Measurements from ENCODE around the gene ZEB2. TPM values are rescaled to one million over a fixed set of nuclear protein-coding genes. Genes with fewer than 3 reads are reported as not detected.

ZEB2 gene
- total and polyA plus RNA-seq, 2 donors from 2014 or later, result 8.3 to 136 TPM

DNA sequence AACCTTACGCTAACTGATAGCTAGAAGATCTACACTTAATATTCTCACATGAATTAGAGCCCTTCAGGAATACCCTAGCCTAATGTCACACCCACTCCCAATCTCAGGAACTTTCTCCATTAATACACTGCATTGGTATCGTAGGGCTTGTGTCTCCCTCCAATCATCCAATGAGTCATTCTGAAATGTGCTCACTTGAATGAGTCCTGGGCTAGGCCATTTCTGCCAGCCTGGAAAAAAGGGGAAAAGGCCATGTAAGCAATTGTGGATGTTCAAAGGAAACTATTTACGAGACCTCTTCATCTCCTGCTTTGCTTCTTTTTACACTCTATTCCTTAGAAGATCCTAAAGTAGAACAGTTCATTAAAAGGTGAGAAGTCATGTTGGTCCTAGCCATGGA, 18.8 kb downstream of the ZEB2 start:
- no peak overlapping the region for H3K4me3 ChIP-seq (ENCODE audit: low read length in 3 of 3)
- FAIRE-seq (no peak), DNase-seq (no peak)
- no peaks in the 10 kb centered on the region for H3K9me3 ChIP-seq (ENCODE audit: control insufficient read depth in 2 of 3, insufficient read depth in 1 of 3, low read length in 3 of 3)
- H3K4me1 ChIP-seq (ENCODE audit: control insufficient read depth in 2 of 3, insufficient read depth in 2 of 3, low read depth in 1 of 3, low read length in 3 of 3), result peaks cover 2 to 14% (median 13%) of the 10 kb centered on the region in 3 donors
- no peak overlapping the region for H3K27ac ChIP-seq (ENCODE audit: low read depth in 2 of 2, low read length in 2 of 2)
- TF ChIP-seq, protein P1, sequence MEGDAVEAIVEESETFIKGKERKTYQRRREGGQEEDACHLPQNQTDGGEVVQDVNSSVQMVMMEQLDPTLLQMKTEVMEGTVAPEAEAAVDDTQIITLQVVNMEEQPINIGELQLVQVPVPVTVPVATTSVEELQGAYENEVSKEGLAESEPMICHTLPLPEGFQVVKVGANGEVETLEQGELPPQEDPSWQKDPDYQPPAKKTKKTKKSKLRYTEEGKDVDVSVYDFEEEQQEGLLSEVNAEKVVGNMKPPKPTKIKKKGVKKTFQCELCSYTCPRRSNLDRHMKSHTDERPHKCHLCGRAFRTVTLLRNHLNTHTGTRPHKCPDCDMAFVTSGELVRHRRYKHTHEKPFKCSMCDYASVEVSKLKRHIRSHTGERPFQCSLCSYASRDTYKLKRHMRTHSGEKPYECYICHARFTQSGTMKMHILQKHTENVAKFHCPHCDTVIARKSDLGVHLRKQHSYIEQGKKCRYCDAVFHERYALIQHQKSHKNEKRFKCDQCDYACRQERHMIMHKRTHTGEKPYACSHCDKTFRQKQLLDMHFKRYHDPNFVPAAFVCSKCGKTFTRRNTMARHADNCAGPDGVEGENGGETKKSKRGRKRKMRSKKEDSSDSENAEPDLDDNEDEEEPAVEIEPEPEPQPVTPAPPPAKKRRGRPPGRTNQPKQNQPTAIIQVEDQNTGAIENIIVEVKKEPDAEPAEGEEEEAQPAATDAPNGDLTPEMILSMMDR (IDR thresholded peaks at IDR 0.05; ENCODE audit: borderline replicate concordance, extremely low read depth, insufficient read depth), result no peak
- H3K27me3 ChIP-seq (ENCODE audit: control insufficient read depth, insufficient read depth, low read length), result no peaks in the 10 kb centered on the region
- no peak overlapping the region for H3K9ac ChIP-seq (ENCODE audit: low read length in 3 of 3)
- H3K36me3 ChIP-seq (ENCODE audit: control insufficient read depth in 2 of 3, insufficient read depth in 3 of 3, low read length in 3 of 3), result no peaks in the 10 kb centered on the region
- intact Hi-C loops (cut with DNase I), result no loop called here

DNA sequence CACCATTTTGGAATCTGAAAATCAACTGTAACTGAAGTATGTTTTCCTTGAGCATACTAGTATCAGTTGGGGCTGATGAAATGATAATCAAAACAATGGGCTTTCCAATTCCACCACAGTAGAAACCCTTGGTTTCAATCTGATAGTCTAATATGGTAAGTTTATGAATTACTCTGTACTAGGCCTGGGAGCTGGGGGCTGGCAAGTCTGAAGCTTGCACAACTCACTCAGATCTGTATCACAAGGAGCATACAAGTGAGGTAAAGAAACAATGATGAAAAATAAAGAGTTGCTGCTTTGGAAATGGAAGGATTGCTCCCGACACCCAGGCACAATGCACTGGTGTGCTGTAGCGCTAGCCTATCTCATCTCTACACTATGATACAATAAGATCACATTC, 19.4 kb downstream of the ZEB2 start:
- TF ChIP-seq, protein P1 (IDR thresholded peaks at IDR 0.05; ENCODE audit: borderline replicate concordance, extremely low read depth, insufficient read depth), result no peak
- Histone ChIP-seq H3K27me3 (ENCODE audit: control insufficient read depth, insufficient read depth, low read length) (no peaks in the 10 kb centered on the region), H3K36me3 (ENCODE audit: control insufficient read depth in 2 of 3, insufficient read depth in 3 of 3, low read length in 3 of 3) (no peaks in the 10 kb centered on the region), H3K27ac (ENCODE audit: low read depth in 2 of 2, low read length in 2 of 2) (no peak overlapping the region), H3K9ac (ENCODE audit: low read length in 3 of 3) (no peak overlapping the region), H3K9me3 (ENCODE audit: control insufficient read depth in 2 of 3, insufficient read depth in 1 of 3, low read length in 3 of 3) (no peaks in the 10 kb centered on the region), H3K4me1 (ENCODE audit: control insufficient read depth in 2 of 3, insufficient read depth in 2 of 3, low read depth in 1 of 3, low read length in 3 of 3) (peaks cover 0 to 14% (median 13%) of the 10 kb centered on the region in 3 donors), H3K4me3 (ENCODE audit: low read length in 3 of 3) (no peak overlapping the region)
- DNase-seq, result no peak
- no peak for FAIRE-seq
- intact Hi-C loops (cut with DNase I), result no loop called here

DNA sequence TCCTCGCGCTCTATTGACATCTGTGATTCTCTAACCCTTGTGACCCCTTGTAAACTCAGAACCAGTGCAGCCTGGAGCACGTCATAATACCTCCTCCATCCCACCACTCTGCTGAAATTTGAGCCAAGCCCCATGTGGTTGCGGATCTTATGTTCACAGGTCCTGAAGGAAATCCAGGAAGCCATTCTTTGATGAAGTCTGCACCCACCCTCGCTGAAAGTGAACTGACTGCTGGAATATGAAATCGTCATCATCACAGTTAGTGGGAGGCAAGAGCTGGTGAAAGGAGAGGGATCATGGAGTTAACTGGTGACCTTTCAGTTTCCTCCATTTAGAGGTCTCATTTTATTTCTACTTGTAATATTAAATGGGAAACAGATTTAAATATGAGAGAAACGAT, 21.6 kb downstream of the ZEB2 start:
- intact Hi-C loops (cut with DNase I), result no loop called here
- no peaks in the 10 kb centered on the region for H3K9me3 ChIP-seq (ENCODE audit: control insufficient read depth in 2 of 3, insufficient read depth in 1 of 3, low read length in 3 of 3)
- DNase-seq, result no peak

More for the DNA sequence above, 21.6 kb downstream of the ZEB2 start:
- Histone ChIP-seq H3K36me3 (ENCODE audit: control insufficient read depth in 2 of 3, insufficient read depth in 3 of 3, low read length in 3 of 3) (no peaks in the 10 kb centered on the region), H3K4me3 (ENCODE audit: low read length in 3 of 3) (no peak overlapping the region), H3K27me3 (ENCODE audit: control insufficient read depth, insufficient read depth, low read length) (no peaks in the 10 kb centered on the region), H3K27ac (ENCODE audit: low read depth in 2 of 2, low read length in 2 of 2) (no peak overlapping the region), H3K4me1 (ENCODE audit: control insufficient read depth in 2 of 3, insufficient read depth in 2 of 3, low read depth in 1 of 3, low read length in 3 of 3) (peaks cover 0 to 12% (median 6%) of the 10 kb centered on the region in 3 donors), H3K9ac (ENCODE audit: low read length in 3 of 3) (no peak overlapping the region)
- TF ChIP-seq, protein P1 (IDR thresholded peaks at IDR 0.05; ENCODE audit: borderline replicate concordance, extremely low read depth, insufficient read depth), result no peak
- FAIRE-seq, result no peak

All from kidney (tissue), 14 donors.